Ovary (tissue), 9 donors: ENCODE results near the gene HYAL3. TPM values are rescaled to one million over a fixed set of nuclear protein-coding genes. Genes with fewer than 3 reads are reported as not detected.

Experiments used
- DNase-seq, 5 donors: peaks; one replicate each; pipeline ENCODE4 v3.0.0-alpha.2; 2019 to 2020
- H3K27ac ChIP-seq, 2 donors: fragments of 200-600 bp; one replicate each; pipeline versions ENCODE4 v1.5.1 to v1.8.0; 2019 to 2022
- H3K27me3 ChIP-seq: fragments of 200-600 bp; one replicate; pipeline ENCODE4 v1.8.0; 2022
- H3K36me3 ChIP-seq: fragments of 200-600 bp; sonication (generic); one replicate; pipeline ENCODE4 v1.5.1; 2019
- H3K4me1 ChIP-seq: one replicate; pipeline ENCODE4 v1.8.1; 2013; ENCODE audit warnings: mild to moderate bottlenecking, moderate library complexity; ENCODE audit not compliant: insufficient read depth
- H3K4me3 ChIP-seq: fragments of 200-600 bp; sonication (generic); one replicate; pipeline ENCODE4 v1.5.1; 2017
- H3K9me3 ChIP-seq, 2 donors: fragments of 200-600 bp in 1 of 2; sonication (generic) in 1 of 2; one replicate each; pipeline versions ENCODE4 v1.5.1 to v1.8.1; 2013 to 2019; ENCODE audit warnings: mild to moderate bottlenecking in 1 of 2, moderate library complexity in 1 of 2
- CTCF ChIP-seq, 3 donors: fragments of 450-650 bp in 2 of 3; fragments of 200-600 bp in 1 of 3; IDR thresholded peaks; one replicate each; pipeline versions ENCODE4 v1.5.1 to v1.8.0; 2016 to 2022; ENCODE audit warnings: antibody characterized with exemption in 3 of 3, mild to moderate bottlenecking in 1 of 3
- EP300 ChIP-seq: sonication (generic); formaldehyde crosslinking; IDR thresholded peaks from one replicate; pipeline ENCODE4 v1.6.1; 2017; ENCODE audit warnings: antibody characterized with exemption
- POLR2A ChIP-seq: fragments of 450-650 bp; IDR thresholded peaks from one replicate; pipeline ENCODE4 v1.6.1; 2017; ENCODE audit warnings: antibody characterized with exemption, mild to moderate bottlenecking, moderate library complexity
- WGBS, 3 donors: extraction: QIAGEN DNeasy Blood & Tissue Kit in 1 of 3; methylation state at CpG; one replicate each; pipeline versions ENCODE4 v1.1.5 to v1.1.7; 2013 to 2017; 5-methylcytosine and 5-hydroxymethylcytosine counted together
- intact Hi-C, 4 donors: fragments of 100-400 bp; cut with DNase I; formaldehyde crosslinking; loops; one replicate each; pipeline versions ENCODE4 v1.11.0 to v1.15.1; 2022 to 2023
- polyA plus RNA-seq, 2 donors: library from polyadenylated mRNA; stranded (reverse); fragments of 200-250 nt in 1 of 2; fragments of 350-450 nt in 1 of 2; fragmentation: Illumina TruSeq in 1 of 2; extraction: RNeasy Lipid Tissue Mini Kit (QIAGEN cat#74804) in 1 of 2; gene quantifications; one replicate each; pipeline ENCODE4 v1.2.3, GENCODE V29; 2013 to 2014
- total RNA-seq, 7 donors: library from RNA; depleted of rRNA in 2 of 7; stranded (reverse); fragments of >200 nt in 2 of 7; fragmentation: NEBNext Ultra II Directional in 3 of 7; extraction: Animal tissue kit (Norgen Biotek cat#: 25700) in 3 of 7; gene quantifications; one replicate each; pipeline versions ENCODE4 v1.1.0 to v1.2.4, GENCODE V29; 2016 to 2023
- donor health status: DM: no; HTN: no; CAD: no; lungs with moderate emphysema.
- donor health status: DM: no; HTN: no; CAD: no.
- donor health status: Bipolar disorder and iron deficiency.
- donor health status: DM: yes; HTN: yes; CAD: no.
- donor health status: DM: no; HTN: no; CAD: no.
- donor health status: DM: yes; HTN: yes; CAD: no.

The HYAL3 gene
- total and polyA plus RNA-seq, 9 donors, result 0.58 to 4.3 (median 1.9) TPM

DNA sequence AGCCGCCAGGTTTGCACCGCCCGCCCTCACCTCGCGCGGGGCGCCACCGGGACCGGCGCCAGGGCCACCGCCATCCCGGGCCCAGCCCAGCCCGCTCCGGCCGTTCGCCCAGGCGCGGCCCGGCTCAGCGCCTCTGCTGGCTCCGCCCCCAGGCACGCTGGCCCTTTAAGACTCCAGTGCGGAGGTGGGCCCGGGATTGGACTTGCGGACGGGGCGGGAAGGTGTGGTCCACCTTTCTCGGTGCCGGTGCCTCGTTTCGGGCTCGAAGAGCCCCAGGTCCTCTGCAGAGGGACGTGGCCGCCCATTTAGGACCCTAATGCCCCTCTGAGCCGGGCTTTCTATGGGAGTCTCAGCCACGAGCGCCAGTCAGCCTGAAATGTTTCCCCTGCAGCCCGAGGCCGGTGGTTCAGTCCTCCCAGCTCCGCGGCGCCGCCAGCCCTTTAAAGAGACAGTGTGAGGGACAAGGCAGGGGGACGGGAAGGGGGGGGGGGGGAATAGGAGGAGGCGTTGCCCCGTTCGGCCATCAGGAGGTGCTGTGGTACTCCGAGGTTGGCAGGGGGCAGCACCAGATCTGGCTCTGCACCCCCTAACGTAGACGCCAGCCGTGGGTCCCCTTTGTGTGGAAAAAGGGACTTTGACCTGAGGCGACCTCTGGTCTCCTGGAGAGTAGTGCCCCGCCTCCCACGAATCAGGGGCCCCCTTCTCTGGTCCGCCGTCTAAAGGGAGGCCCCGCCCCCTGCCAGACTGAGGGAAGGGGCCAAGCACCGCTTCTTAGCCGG, 22.3 kb upstream of the HYAL3 start:
- peak overlapping the region; percentile 71 to 95 for H3K27ac ChIP-seq
- no peaks in the 10 kb centered on the region for H3K9me3 ChIP-seq
- TF ChIP-seq EP300 (no peak), CTCF (IDR thresholded peaks at IDR 0.05) (peak; percentile 46 to 61 (median 46)), POLR2A (peak; percentile 65)
- H3K36me3 ChIP-seq, result no peaks in the 10 kb centered on the region
- peak overlapping the region; percentile 65 for H3K4me3 ChIP-seq
- DNase-seq, result peak; percentile 90 to 93 (median 90)
- H3K4me1 ChIP-seq, result peaks cover 22% of the 10 kb centered on the region
- H3K27me3 ChIP-seq, result no peaks in the 10 kb centered on the region
- intact Hi-C loops, result loop anchor here in 2 of 4 donors (2.0 to 10.0 kb wide), 2 partner anchors 19 to 57 kb away; partner anchors contain the start of genes HYAL1 (in 1 of the 2) and SEMA3B (in 1 of the 2)
- 0 to 2% (median 1%) methylated on average over 30 to 59 of the region's 59 CpGs for WGBS, 3 donors

GRCh38 chr3:50320853-50321335, 21.7 kb upstream of the HYAL3 start:
- Histone ChIP-seq H3K27ac (peak overlapping the region; percentile 71 to 95), H3K27me3 (no peaks in the 10 kb centered on the region), H3K4me1 (peaks cover 22% of the 10 kb centered on the region), H3K36me3 (no peaks in the 10 kb centered on the region), H3K4me3 (peak overlapping the region; percentile 65), H3K9me3 (no peaks in the 10 kb centered on the region)
- no peak for TF ChIP-seq EP300
- TF ChIP-seq POLR2A, result no peak
- TF ChIP-seq CTCF (IDR thresholded peaks at IDR 0.05), result no peak
- intact Hi-C loops, result loop anchor here in 2 of 4 donors (2.0 to 10.0 kb wide), 2 partner anchors 18 to 56 kb away; partner anchors contain the start of genes HYAL1 (in 1 of the 2) and SEMA3B (in 1 of the 2)
- WGBS, 3 donors, result 0 to 1% (median 1%) methylated on average over 21 to 44 of the region's 45 CpGs
- DNase-seq, result peak; percentile 81 to 89 (median 85)

- Histone ChIP-seq H3K36me3 (no peaks in the 10 kb centered on the region), H3K4me1 (peaks cover 22% of the 10 kb centered on the region), H3K27ac (no peak overlapping the region), H3K4me3 (peak overlapping the region; percentile 65), H3K9me3 (no peaks in the 10 kb centered on the region), H3K27me3 (no peaks in the 10 kb centered on the region)
- peak in 2 of 5 donors; percentile 51 for DNase-seq
- intact Hi-C loops, result loop anchor here in 2 of 4 donors (2.0 to 10.0 kb wide), 2 partner anchors 17 to 55 kb away; partner anchors contain the start of genes HYAL1 (in 1 of the 2) and SEMA3B (in 1 of the 2)
- 75 to 80% (median 76%) methylated on average over 28 to 29 of the region's 29 CpGs for WGBS, 3 donors
- TF ChIP-seq POLR2A, result no peak
- TF ChIP-seq EP300, result no peak
- no peak for TF ChIP-seq CTCF (IDR thresholded peaks at IDR 0.05)
Observed at GRCh38 chr3:50319894-50320625, 20.9 kb upstream of the HYAL3 start.

DNA sequence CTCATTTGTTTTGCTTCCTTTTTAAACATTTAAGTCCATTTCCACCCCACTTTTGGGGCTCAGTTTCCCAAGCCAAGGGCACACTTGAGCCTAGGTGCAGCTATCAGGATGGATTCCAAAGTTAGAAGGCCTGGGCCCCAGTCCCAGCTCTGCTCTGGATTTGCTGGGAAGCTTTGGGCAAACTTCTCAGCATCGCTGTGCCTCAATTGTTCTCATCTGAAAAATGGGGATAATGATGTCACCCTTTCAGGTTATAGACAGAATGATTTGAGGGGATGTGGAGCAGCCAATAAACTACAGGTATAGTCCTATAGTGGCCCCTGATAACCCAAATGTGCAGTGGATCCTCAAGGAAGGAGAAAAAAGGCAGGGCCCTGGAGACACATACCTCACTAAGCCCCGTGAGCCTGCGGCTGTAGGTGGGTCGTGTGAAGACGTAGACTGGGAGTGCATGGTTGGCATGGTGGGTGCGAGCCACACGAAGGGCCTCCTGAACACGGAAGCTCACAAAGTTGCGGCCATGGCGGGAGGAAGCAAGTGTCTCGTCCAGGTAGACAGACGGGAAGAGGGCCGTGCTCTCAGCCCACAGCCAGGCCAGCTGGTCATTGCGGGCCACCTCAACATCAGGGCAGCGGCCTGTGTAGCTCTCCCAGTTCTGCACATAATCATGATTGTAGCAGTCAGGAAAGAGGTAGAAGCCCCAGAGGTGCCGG, 20.1 kb upstream of the HYAL3 start:
- H3K4me3 ChIP-seq, result no peak overlapping the region
- no peak overlapping the region for H3K27ac ChIP-seq
- H3K4me1 ChIP-seq, result peaks cover 22% of the 10 kb centered on the region
- no peaks in the 10 kb centered on the region for H3K36me3 ChIP-seq
- WGBS, 3 donors, result 83 to 89% (median 89%) methylated on average over 16 of the region's 16 CpGs
- intact Hi-C loops, result no loop called here
- no peaks in the 10 kb centered on the region for H3K27me3 ChIP-seq
- no peaks in the 10 kb centered on the region for H3K9me3 ChIP-seq
- DNase-seq, result peak in 1 of 5 donors; percentile 47
- TF ChIP-seq EP300 (no peak), POLR2A (no peak)
